Upper lobe of right lung (tissue), 1 donor: ENCODE measurements around the gene PBX1. TPM values are rescaled to one million over a fixed set of nuclear protein-coding genes. Genes with fewer than 3 reads are reported as not detected.

Source experiments
- ATAC-seq: fragments of 200-7000 bp; cut with Tn5 transposase; one replicate; pipeline ENCODE4 v1.9.1; 2020; ENCODE audit warnings: mild to moderate bottlenecking, moderate library complexity
- DNase-seq: peaks from one replicate; pipeline ENCODE4 v3.0.0-alpha.2; 2020
- H3K27ac ChIP-seq: fragments of 200-600 bp; one replicate; pipeline ENCODE4 v1.8.0; 2022
- H3K27me3 ChIP-seq: fragments of 200-600 bp; one replicate; pipeline ENCODE4 v1.8.0; 2022; ENCODE audit warnings: mild to moderate bottlenecking
- H3K36me3 ChIP-seq: fragments of 200-600 bp; one replicate; pipeline ENCODE4 v1.8.0; 2022
- H3K4me1 ChIP-seq: fragments of 200-600 bp; one replicate; pipeline ENCODE4 v1.8.0; 2022
- H3K4me3 ChIP-seq: fragments of 200-600 bp; one replicate; pipeline ENCODE4 v1.8.0; 2022; ENCODE audit warnings: mild to moderate bottlenecking
- H3K9me3 ChIP-seq: fragments of 200-600 bp; one replicate; pipeline ENCODE4 v1.8.0; 2022
- CTCF ChIP-seq: fragments of 200-600 bp; IDR thresholded peaks from one replicate; pipeline ENCODE4 v1.8.0; 2022; ENCODE audit warnings: antibody characterized with exemption
- intact Hi-C: fragments of 100-400 bp; cut with DNase I; formaldehyde crosslinking; loops from one replicate; pipeline ENCODE4 v1.11.0; 2022
- total RNA-seq: library from RNA; stranded (reverse); fragmentation: NEBNext Ultra II Directional; extraction: Animal tissue kit (Norgen Biotek cat#: 25700); gene quantifications from one replicate; pipeline ENCODE4 v1.2.1, GENCODE V29; 2021
- donor health status: DM: no; HTN: yes; CAD: no; lungs with severe emphysema.

Gene PBX1
- total RNA-seq, 1 donor from 2014 or later, result 56.7 TPM

GRCh38 chr1:164631751-164632150 lies 72.8 kb downstream of the PBX1 start:
- Histone ChIP-seq H3K4me1 (peaks cover 7% of the 10 kb centered on the region), H3K27ac (no peak overlapping the region), H3K9me3 (no peaks in the 10 kb centered on the region), H3K4me3 (no peak overlapping the region), H3K36me3 (no peaks in the 10 kb centered on the region), H3K27me3 (no peaks in the 10 kb centered on the region)
- ATAC-seq, result no peak
- TF ChIP-seq CTCF, result no peak
- intact Hi-C loops, result no loop called here
- DNase-seq, result no peak

- Histone ChIP-seq H3K36me3 (no peaks in the 10 kb centered on the region), H3K27me3 (no peaks in the 10 kb centered on the region), H3K4me1 (peaks cover 9% of the 10 kb centered on the region), H3K9me3 (no peaks in the 10 kb centered on the region), H3K27ac (no peak overlapping the region), H3K4me3 (no peak overlapping the region)
- DNase-seq, result no peak
- TF ChIP-seq CTCF, result no peak
- intact Hi-C loops, result no loop called here
- no peak for ATAC-seq
These were observed 75.0 kb downstream of the PBX1 start for GRCh38 chr1:164633997-164634396.

GRCh38 chr1:164635059-164635802 lies 76.2 kb downstream of the PBX1 start:
- DNase-seq (no peak), ATAC-seq (no peak)
- no peak overlapping the region for H3K4me3 ChIP-seq
- no peak overlapping the region for H3K27ac ChIP-seq
- H3K36me3 ChIP-seq, result no peaks in the 10 kb centered on the region
- H3K9me3 ChIP-seq, result no peaks in the 10 kb centered on the region
- TF ChIP-seq CTCF, result no peak
- peaks cover 9% of the 10 kb centered on the region for H3K4me1 ChIP-seq
- H3K27me3 ChIP-seq, result no peaks in the 10 kb centered on the region
- intact Hi-C loops, result no loop called here

- ATAC-seq, result no peak
- no peak overlapping the region for H3K4me3 ChIP-seq
- intact Hi-C loops, result no loop called here
- H3K27me3 ChIP-seq, result no peaks in the 10 kb centered on the region
- H3K4me1 ChIP-seq, result peaks cover 11% of the 10 kb centered on the region
- H3K36me3 ChIP-seq, result no peaks in the 10 kb centered on the region
- no peaks in the 10 kb centered on the region for H3K9me3 ChIP-seq
- H3K27ac ChIP-seq, result no peak overlapping the region
- TF ChIP-seq CTCF, result no peak
- no peak for DNase-seq
These were observed 77.1 kb downstream of the PBX1 start for GRCh38 chr1:164635803-164636731.

GRCh38 chr1:164636757-164637156 lies 77.8 kb downstream of the PBX1 start:
- no peak for TF ChIP-seq CTCF
- intact Hi-C loops, result no loop called here
- H3K4me1 ChIP-seq, result peaks cover 15% of the 10 kb centered on the region
- no peak for ATAC-seq
- H3K4me3 ChIP-seq, result no peak overlapping the region
- no peaks in the 10 kb centered on the region for H3K9me3 ChIP-seq
- no peaks in the 10 kb centered on the region for H3K27me3 ChIP-seq
- DNase-seq, result no peak
- no peaks in the 10 kb centered on the region for H3K36me3 ChIP-seq
- no peak overlapping the region for H3K27ac ChIP-seq
